HCT116 (cell line): ENCODE data around the gene WT1.

Experiments
- ATF3 ChIP-seq: IDR thresholded peaks from 2 replicates; pipeline ENCODE4 v1.6.1; 2012
- CEBPB ChIP-seq: IDR thresholded peaks from 2 replicates; pipeline ENCODE4 v1.6.1; 2012; ENCODE audit warnings: low read depth
- CTCF ChIP-seq, 3 experiments: fragments of 200-600 bp in 1 of 3; sonication (generic) in 1 of 3; IDR thresholded peaks in 2 of 3; conservative IDR thresholded peaks in 1 of 3; 2 replicates each; pipeline ENCODE4 v1.5.1; 2012 to 2017; ENCODE audit warnings: low read depth in 2 of 3, low read length in 2 of 3, antibody characterized with exemption in 1 of 3, borderline replicate concordance in 1 of 3, control low read depth in 1 of 3, mild to moderate bottlenecking in 1 of 3, mixed read lengths in 1 of 3, mixed run types in 1 of 3, moderate library complexity in 1 of 3; ENCODE audit not compliant: insufficient read depth in 1 of 3
- EZH2phosphoT487 ChIP-seq: fragments of 200-600 bp; IDR thresholded peaks from 2 replicates; pipeline ENCODE4 v1.6.1; 2018; ENCODE audit warnings: antibody characterized with exemption, borderline replicate concordance
- POLR2A ChIP-seq: IDR thresholded peaks from 2 replicates; pipeline ENCODE4 v1.7.0; 2011; ENCODE audit warnings: borderline replicate concordance; ENCODE audit not compliant: insufficient read depth, insufficient read length; ENCODE audit errors: extremely low read depth
- POLR2AphosphoS5 ChIP-seq: IDR thresholded peaks from 2 replicates; pipeline ENCODE4 v1.6.1; 2011; ENCODE audit warnings: mild to moderate bottlenecking, low read depth, low read length, moderate library complexity
- RAD21 ChIP-seq: IDR thresholded peaks from 2 replicates; pipeline ENCODE4 v1.6.1; 2012; ENCODE audit warnings: low read depth, mild to moderate bottlenecking
- TCF7L2 ChIP-seq: IDR thresholded peaks from 2 replicates; pipeline ENCODE4 v1.7.0; 2011; ENCODE audit warnings: borderline replicate concordance, inconsistent platforms; ENCODE audit not compliant: insufficient read depth, insufficient read length; ENCODE audit errors: extremely low read depth

- TF ChIP-seq TCF7L2 (no peak), CEBPB (no peak), CTCF (IDR thresholded peaks at IDR 0.05 in 2 of 3, conservative IDR thresholded peaks at IDR 0.05 in 1 of 3; ENCODE audit: borderline replicate concordance in 1 of 3, insufficient read depth in 1 of 3, low read depth in 2 of 3, low read length in 2 of 3) (no peak), POLR2AphosphoS5 (no peak), ATF3 (no peak), POLR2A (no peak), RAD21 (no peak), EZH2phosphoT487 (no peak)
Measured at GRCh38 chr11:32433914-32434355, 1.4 kb downstream of the WT1 start.
